Effector memory CD8-positive, alpha-beta T cell (primary cell): ENCODE data around the gene ANKS1B.

Source experiments
- ATAC-seq: fragments of 150-1000 bp; cut with Tn5 transposase; replicated peaks from 2 replicates; pipeline ENCODE4 v1.10.0; 2021; ENCODE audit warnings: mild to moderate bottlenecking, moderate library complexity
- DNase-seq, 3 experiments: peaks; one replicate each; pipeline ENCODE4 v3.0.0; 2021
- H3K27ac Mint-ChIP-seq, 2 donors: one replicate each; pipeline ENCODE4 v1.8.0; 2022; ENCODE audit warnings: mild to moderate bottlenecking in 2 of 2, mixed read lengths in 2 of 2, moderate library complexity in 2 of 2
- H3K27me3 Mint-ChIP-seq, 2 donors: one replicate each; pipeline ENCODE4 v1.8.0; 2022; ENCODE audit warnings: mixed read lengths in 2 of 2
- H3K36me3 Mint-ChIP-seq: one replicate; pipeline ENCODE4 v1.8.0; 2022; ENCODE audit warnings: mild to moderate bottlenecking, moderate library complexity, mixed read lengths; ENCODE audit not compliant: insufficient read depth
- H3K4me1 Mint-ChIP-seq, 2 donors: one replicate each; pipeline ENCODE4 v1.8.0; 2022; ENCODE audit warnings: low read depth in 2 of 2, mixed read lengths in 2 of 2
- H3K4me3 Mint-ChIP-seq, 2 donors: one replicate each; pipeline ENCODE4 v1.8.0; 2022; ENCODE audit warnings: mild to moderate bottlenecking in 2 of 2, mixed read lengths in 2 of 2, moderate library complexity in 2 of 2
- H3K9me3 Mint-ChIP-seq, 2 donors: one replicate each; pipeline ENCODE4 v1.8.0; 2022; ENCODE audit warnings: mixed read lengths in 2 of 2

The ANKS1B gene

DNA sequence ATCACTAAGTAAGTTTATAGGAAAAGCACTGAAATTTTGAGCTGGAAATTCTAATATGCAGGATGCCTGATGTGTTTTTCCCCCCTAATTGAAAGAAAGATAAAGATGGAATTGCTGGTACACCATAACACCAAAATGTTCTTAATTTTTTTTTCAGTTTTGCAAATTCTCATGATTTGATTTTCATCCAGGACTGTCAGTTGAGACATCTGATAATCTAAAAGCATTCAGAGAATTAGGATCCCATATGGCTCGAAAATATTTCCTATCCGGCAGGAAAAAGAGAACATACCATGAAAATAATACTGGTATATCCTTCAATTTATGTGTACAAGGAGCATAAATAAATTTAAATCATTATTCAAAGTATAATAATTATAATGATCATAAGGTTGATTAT lies 887.6 kb downstream of the ANKS1B start:
- no peaks in the 10 kb centered on the region for H3K4me1 Mint-ChIP-seq
- no peak overlapping the region for H3K4me3 Mint-ChIP-seq
- H3K27me3 Mint-ChIP-seq: no peaks in the 10 kb centered on the region
- ATAC-seq (no peak), DNase-seq (no peak)
- H3K27ac Mint-ChIP-seq: no peak overlapping the region
- no peaks in the 10 kb centered on the region for H3K36me3 Mint-ChIP-seq
- H3K9me3 Mint-ChIP-seq: peaks cover 7 to 11% of the 10 kb centered on the region in 2 donors

DNA sequence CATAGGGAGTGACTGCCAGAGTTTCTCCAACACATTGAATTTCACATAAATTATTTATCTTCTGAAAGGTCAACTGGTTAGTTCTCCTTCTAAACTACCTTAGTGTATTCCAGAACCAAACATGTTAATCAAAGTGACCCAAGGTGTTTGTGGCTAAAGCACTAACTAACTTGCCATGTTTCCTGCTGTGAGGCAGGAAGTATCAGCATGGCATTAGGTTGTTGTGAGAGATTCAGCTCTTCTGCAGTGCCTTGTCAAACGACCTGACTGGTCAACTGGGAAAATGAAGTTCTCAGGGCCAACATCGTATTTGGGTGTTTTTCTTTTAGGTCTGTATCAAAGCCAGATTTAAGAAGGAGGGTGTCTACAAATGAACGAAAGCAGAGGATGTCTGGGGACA lies 891.6 kb downstream of the ANKS1B start:
- peaks cover 0 to 6% of the 10 kb centered on the region in 2 donors for H3K27me3 Mint-ChIP-seq
- H3K9me3 Mint-ChIP-seq: peaks cover 0 to 4% of the 10 kb centered on the region in 2 donors
- H3K4me1 Mint-ChIP-seq: no peaks in the 10 kb centered on the region
- DNase-seq (no peak), ATAC-seq (no peak)
- no peaks in the 10 kb centered on the region for H3K36me3 Mint-ChIP-seq
- H3K27ac Mint-ChIP-seq: no peak overlapping the region
- H3K4me3 Mint-ChIP-seq: no peak overlapping the region

DNA sequence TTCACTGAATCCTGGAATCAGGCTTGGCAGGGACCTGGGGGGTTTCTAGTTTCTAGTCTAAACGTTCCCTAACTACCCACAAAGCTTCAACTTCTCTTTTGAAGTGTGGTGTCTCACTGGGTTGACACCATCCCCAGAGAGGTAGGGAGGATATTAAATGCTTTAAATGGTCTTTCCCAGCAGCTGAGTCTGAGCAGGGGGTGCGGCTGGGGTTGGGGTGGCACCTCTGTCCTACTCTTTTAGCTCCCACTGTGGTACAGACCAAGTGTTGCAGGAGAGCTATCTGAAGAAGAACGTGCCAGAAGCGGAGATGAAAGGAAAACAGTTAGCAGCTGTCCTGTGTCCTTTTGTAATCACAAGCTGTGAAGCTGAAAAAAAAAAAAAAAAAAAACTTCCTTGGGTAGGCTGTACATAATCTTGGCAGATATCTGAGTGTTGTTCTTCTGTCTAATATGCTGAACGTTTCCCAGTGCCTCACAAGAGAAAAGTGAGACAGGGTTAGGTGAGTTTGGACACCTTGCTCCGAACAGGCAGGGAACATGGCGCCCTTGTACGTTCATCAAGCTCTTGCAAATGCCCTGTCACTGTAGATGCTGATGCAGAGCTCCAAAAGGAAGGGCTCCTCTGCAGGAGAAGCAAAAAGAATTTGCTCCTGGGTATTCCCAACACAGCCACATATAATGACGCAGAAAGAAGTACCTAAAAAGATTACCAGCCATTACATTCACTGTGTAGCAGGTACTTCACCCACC lies 892.5 kb downstream of the ANKS1B start:
- H3K4me1 Mint-ChIP-seq: no peaks in the 10 kb centered on the region
- peaks cover 0 to 4% of the 10 kb centered on the region in 2 donors for H3K9me3 Mint-ChIP-seq
- H3K4me3 Mint-ChIP-seq: no peak overlapping the region
- DNase-seq (no peak), ATAC-seq (no peak)
- H3K27ac Mint-ChIP-seq: no peak overlapping the region
- H3K27me3 Mint-ChIP-seq: peaks cover 0 to 6% of the 10 kb centered on the region in 2 donors
- H3K36me3 Mint-ChIP-seq: no peaks in the 10 kb centered on the region

DNA sequence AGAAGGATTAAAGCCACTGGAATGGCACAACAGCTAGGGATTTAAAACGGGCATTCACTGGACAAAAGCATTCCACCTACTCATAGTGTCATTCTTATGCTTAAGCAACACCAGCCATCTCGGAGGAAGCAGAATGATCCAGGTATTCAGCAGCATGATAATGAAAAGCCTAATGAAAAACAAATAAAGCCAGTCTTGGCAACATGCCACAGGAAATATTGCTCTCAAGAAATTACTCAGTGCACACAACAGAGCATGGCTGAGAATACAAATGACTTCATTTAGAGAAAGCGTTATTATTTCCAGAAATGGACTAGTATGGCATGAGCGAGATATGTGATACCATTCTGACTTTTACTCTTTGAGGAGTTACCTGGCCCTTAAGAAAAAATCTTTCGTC lies 897.5 kb downstream of the ANKS1B start:
- Mint-ChIP-seq H3K27ac (no peak overlapping the region), H3K9me3 (peaks cover 0 to 6% of the 10 kb centered on the region in 2 donors), H3K36me3 (no peaks in the 10 kb centered on the region), H3K4me3 (no peak overlapping the region), H3K27me3 (peaks cover 0 to 6% of the 10 kb centered on the region in 2 donors), H3K4me1 (no peaks in the 10 kb centered on the region)
- no peak for DNase-seq
- ATAC-seq: no peak

DNA sequence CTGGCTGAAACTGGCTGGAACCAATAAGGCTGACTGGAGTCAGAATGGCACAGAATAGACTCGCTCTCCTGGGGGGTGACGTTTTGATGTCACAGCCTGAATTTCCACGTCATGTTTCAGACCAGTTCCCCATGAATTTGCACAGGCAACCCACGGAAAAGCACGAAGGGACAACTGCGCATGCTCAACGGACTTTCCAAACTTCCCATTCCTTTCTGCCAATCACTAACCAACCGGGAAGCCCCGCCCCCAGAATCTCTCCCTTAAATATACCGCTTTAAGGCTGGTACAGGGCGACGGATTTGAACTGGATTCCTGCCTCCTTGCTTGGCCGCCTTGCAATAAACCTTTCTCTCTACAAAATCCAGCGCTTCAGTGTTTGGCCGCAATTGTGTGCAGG lies 904.9 kb downstream of the ANKS1B start:
- Mint-ChIP-seq H3K4me1 (no peaks in the 10 kb centered on the region), H3K36me3 (no peaks in the 10 kb centered on the region), H3K4me3 (no peak overlapping the region), H3K27me3 (no peaks in the 10 kb centered on the region), H3K27ac (no peak overlapping the region), H3K9me3 (peaks cover 0 to 3% of the 10 kb centered on the region in 2 donors)
- ATAC-seq (no peak), DNase-seq (no peak)

DNA sequence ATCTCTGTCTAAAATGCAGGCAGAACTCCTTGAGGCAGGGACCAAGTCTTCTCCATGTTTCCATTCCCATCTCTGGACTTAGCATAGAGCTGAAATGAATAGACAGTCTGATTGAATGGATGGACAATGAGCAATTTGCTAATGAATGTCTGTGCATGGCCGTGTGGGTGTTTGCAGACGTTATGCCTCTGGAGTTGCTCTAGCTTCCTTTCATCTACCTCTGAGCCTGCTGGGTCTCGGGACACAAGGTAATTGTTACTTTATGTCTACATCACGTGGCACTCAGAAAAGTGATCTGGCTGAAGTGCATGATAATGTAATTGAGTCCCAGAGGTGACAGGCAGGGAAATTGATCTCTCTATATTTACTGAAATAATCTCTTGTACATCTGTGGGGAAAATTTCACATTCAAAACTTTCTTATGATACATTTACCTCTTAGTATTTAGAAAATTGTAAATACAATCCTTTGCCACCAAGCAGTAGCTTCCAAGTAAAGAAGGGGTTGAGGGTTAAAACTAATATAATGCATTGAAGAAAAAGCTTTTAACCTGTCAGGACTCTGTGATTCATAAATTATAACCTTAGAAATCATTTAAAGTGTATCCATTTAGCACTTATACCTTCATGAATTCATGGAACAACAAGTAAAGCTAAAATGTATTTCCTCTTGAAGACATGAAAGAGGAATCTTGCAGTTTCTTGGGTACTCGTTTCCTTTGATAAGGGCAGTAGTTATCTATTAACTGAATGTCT lies 915.6 kb downstream of the ANKS1B start:
- peaks cover 0 to 4% of the 10 kb centered on the region in 2 donors for H3K9me3 Mint-ChIP-seq
- H3K27me3 Mint-ChIP-seq: peaks cover 0 to 5% of the 10 kb centered on the region in 2 donors
- H3K4me3 Mint-ChIP-seq: no peak overlapping the region
- no peak overlapping the region for H3K27ac Mint-ChIP-seq
- no peaks in the 10 kb centered on the region for H3K36me3 Mint-ChIP-seq
- DNase-seq: no peak
- no peak for ATAC-seq
- no peaks in the 10 kb centered on the region for H3K4me1 Mint-ChIP-seq

DNA sequence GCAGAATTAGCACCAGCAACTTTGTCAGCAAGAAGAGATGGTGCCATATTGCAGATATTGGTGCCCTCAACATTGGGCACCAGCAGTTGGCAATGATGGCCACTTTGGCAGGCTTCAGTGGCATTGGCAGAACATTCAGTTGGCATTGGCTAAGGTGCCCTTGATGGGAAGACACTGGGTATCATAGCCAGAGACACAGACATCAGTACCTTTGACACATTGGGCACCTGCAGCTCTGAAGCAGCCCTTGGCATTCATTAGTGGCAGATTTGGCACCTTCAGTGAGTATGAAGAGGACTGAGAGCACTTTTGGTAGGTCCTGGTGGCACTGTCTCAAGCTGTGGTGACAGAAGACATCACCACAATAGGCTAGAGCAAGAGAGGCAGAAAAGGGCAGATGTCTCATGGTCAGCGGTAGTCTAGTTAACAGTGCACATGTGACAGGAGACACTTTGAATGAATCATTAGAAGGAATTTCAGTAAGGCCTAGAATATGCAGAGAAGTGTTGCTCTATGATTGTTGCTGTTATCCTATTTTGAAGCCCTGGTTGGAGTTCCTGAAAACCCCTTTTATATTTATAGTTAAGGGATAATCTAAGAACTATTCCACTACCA lies 917.5 kb downstream of the ANKS1B start:
- H3K36me3 Mint-ChIP-seq: no peaks in the 10 kb centered on the region
- H3K27ac Mint-ChIP-seq: no peak overlapping the region
- no peak for DNase-seq
- H3K4me1 Mint-ChIP-seq: no peaks in the 10 kb centered on the region
- no peak overlapping the region for H3K4me3 Mint-ChIP-seq
- H3K27me3 Mint-ChIP-seq: no peaks in the 10 kb centered on the region
- ATAC-seq: no peak
- peaks cover 0 to 4% of the 10 kb centered on the region in 2 donors for H3K9me3 Mint-ChIP-seq

DNA sequence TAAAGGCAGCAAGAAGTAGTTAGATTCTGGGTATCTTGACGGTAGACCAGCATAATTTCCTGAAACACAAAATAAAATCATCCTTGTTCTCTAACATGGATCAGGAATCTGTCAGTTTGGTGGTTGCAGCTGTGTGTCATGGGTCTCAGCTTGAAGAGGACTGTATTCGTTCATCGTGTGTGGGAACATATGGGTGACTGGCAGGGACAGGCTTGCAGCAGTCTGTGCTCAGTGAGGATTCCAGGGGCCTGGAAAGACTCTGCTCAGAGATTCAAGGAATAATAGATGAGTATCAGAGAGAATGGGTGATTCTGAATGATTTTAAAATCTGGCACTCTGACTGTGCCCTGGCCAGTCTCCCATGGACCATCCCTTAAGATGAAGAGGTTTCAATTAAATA lies 918.0 kb downstream of the ANKS1B start:
- Mint-ChIP-seq H3K4me3 (no peak overlapping the region), H3K4me1 (no peaks in the 10 kb centered on the region), H3K27ac (no peak overlapping the region), H3K27me3 (no peaks in the 10 kb centered on the region), H3K36me3 (no peaks in the 10 kb centered on the region), H3K9me3 (peaks cover 0 to 4% of the 10 kb centered on the region in 2 donors)
- ATAC-seq (no peak), DNase-seq (no peak)

DNA sequence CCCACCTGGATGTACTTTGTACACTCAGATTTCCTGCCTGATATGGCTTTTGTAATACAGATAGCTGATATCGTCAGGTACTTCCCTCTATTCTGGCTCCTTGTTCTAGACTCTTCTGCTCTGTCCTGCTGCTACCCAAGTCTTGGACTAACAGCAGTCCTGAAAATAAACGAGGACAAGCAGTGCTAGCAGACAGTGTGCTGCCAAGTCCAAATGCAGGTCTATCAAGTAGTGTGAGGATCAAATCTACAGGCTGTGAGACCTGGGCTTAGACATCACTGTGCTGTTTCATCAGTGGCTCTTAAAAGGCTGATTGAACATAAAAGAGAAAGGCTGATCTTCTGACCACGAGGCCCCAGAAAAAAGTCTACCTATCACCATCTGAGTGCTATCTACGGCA lies 921.6 kb downstream of the ANKS1B start:
- no peak overlapping the region for H3K4me3 Mint-ChIP-seq
- H3K27ac Mint-ChIP-seq: no peak overlapping the region
- peaks cover 0 to 4% of the 10 kb centered on the region in 2 donors for H3K9me3 Mint-ChIP-seq
- no peak for DNase-seq
- ATAC-seq: no peak
- H3K4me1 Mint-ChIP-seq: no peaks in the 10 kb centered on the region
- no peaks in the 10 kb centered on the region for H3K36me3 Mint-ChIP-seq
- H3K27me3 Mint-ChIP-seq: no peaks in the 10 kb centered on the region

DNA sequence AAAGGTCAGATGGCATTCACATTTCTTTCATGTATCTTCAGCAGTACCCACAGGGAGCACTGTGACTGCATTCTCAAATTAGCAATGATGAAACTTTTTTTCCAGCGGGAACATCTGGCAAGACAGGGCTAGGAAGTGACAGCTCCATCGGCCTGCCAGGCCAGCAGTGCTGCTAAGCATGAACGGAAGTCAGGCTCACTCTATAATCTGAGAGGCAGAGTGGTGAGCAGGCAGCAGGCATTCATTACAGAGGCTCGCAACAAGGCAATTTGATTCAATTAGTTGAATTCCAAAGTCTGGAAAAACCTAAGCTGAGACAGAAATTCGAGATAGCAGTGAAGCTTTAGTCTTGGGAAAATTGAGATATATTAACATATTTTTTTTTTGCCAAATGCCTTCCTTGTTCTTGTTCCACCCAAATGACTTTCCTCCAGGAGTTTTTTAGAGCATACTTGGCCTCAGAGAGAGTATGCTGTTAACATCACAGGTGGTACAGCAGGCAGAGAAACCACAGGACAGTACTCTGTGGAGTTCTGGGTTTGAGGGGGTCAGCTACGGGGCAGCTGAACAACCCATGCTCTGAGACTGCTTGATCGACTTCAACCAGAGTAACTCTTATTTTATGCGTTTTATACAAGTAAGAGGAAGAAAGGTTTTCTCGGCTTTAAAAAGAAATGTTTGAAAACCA lies 924.8 kb downstream of the ANKS1B start:
- Mint-ChIP-seq H3K27ac (no peak overlapping the region), H3K36me3 (no peaks in the 10 kb centered on the region), H3K27me3 (no peaks in the 10 kb centered on the region), H3K4me3 (no peak overlapping the region), H3K4me1 (no peaks in the 10 kb centered on the region), H3K9me3 (no peaks in the 10 kb centered on the region)
- no peak for ATAC-seq
- DNase-seq: no peak

DNA sequence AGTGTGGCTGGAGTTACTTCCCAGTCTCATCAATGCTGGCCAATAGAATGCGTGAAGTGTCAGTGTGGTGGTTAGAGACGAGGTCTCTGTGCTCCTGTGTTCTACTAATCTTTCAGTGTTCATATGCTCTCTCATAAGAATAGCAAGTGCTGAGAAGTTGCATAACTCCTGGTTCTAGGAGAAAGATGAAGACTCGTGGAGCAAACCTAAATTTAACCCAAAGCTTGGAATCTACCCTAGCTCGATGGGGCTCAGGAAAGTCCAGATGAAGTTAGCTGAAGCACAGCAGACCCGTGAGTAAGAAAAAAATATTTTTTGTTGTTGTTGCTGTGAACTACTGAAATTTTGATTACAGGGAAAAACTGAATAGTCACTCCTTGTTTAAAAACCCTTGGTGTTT lies 927.1 kb downstream of the ANKS1B start:
- Mint-ChIP-seq H3K9me3 (no peaks in the 10 kb centered on the region), H3K36me3 (no peaks in the 10 kb centered on the region), H3K27me3 (no peaks in the 10 kb centered on the region), H3K27ac (no peak overlapping the region), H3K4me1 (no peaks in the 10 kb centered on the region), H3K4me3 (no peak overlapping the region)
- ATAC-seq: no peak
- DNase-seq: no peak

DNA sequence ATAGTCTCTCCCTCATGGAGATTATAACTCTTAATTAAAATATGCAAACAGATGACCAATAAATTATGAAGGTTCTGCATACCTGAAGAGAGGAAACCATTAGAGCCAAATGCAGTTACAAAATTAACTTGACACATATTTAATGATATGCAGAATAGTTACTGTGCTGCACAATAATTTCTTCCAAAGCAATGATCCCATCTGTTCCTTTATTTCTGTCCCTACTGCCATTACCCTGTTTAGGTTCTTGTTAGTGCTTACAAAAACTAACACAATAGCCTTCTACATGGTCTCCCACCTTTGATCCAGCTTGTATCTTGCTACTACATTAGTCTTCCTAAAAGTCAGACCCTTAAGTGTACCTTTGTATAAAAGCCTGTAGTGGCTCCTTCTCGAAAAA lies 928.5 kb downstream of the ANKS1B start:
- no peak for ATAC-seq
- Mint-ChIP-seq H3K4me3 (no peak overlapping the region), H3K36me3 (no peaks in the 10 kb centered on the region), H3K9me3 (no peaks in the 10 kb centered on the region), H3K27ac (no peak overlapping the region), H3K4me1 (no peaks in the 10 kb centered on the region), H3K27me3 (no peaks in the 10 kb centered on the region)
- DNase-seq: no peak

DNA sequence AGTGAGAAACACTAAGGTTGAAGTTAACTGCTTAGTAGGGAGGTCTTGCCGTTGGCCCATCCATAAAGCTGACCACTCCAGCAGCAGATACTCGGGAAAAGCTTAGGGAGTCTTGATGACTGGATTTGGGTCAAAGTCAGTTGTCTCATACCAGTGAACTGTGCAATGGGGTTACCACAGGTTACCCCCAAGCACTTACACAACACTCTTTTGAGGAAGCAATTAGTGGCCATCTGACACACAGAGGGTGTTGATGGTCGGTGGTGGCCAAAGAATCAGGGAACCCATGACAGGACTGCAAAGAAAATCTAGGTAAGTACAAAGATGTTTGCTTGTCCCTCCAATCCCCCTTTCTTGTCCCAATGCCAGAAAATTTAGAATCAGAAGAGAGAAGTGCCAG lies 929.4 kb downstream of the ANKS1B start:
- Mint-ChIP-seq H3K36me3 (no peaks in the 10 kb centered on the region), H3K9me3 (no peaks in the 10 kb centered on the region), H3K27ac (no peak overlapping the region), H3K27me3 (no peaks in the 10 kb centered on the region), H3K4me1 (no peaks in the 10 kb centered on the region), H3K4me3 (no peak overlapping the region)
- ATAC-seq (no peak), DNase-seq (no peak)
